Lower leg skin (tissue), 4 donors: ENCODE data around the gene PHOSPHO2. TPM values are rescaled to one million over a fixed set of nuclear protein-coding genes. Genes with fewer than 3 reads are reported as not detected.

ENCODE experiments used
- DNase-seq, 2 donors: peaks; one replicate each; pipeline ENCODE4 v3.0.0-alpha.2; 2019; ENCODE audit warnings: low spot score in 2 of 2
- H3K4me3 ChIP-seq: fragments of 200-600 bp; sonication (generic); 2 replicates; pipeline ENCODE4 v1.5.1; 2017; ENCODE audit warnings: mild to moderate bottlenecking, low read depth; ENCODE audit not compliant: poor library complexity, severe bottlenecking
- CTCF ChIP-seq, 3 donors: fragments of 450-650 bp; IDR thresholded peaks; one replicate each; pipeline ENCODE4 v1.5.1; 2016; ENCODE audit warnings: antibody characterized with exemption in 3 of 3, mild to moderate bottlenecking in 3 of 3, moderate library complexity in 2 of 3
- POLR2A ChIP-seq, 2 donors: fragments of 450-650 bp; IDR thresholded peaks; one replicate each; pipeline ENCODE4 v1.6.1; 2016 to 2017; ENCODE audit warnings: antibody characterized with exemption in 2 of 2, mild to moderate bottlenecking in 1 of 2, moderate library complexity in 1 of 2
- WGBS, 2 donors: methylation state at CpG; one replicate each; pipeline ENCODE4 v1.1.5; 2018; 5-methylcytosine and 5-hydroxymethylcytosine counted together
- intact Hi-C: fragments of 100-400 bp; cut with DNase I; formaldehyde crosslinking; loops from one replicate; pipeline ENCODE4 v1.15.0; 2023; ENCODE audit warnings: low total_unique reads
- total RNA-seq, 4 donors: library from RNA; depleted of rRNA; stranded (reverse); fragments of >200 nt; gene quantifications; one replicate each; pipeline ENCODE4 v1.1.0, GENCODE V29; 2016

Gene PHOSPHO2
- total RNA-seq, 4 donors from 2014 or later: 2.7 to 7.6 (median 4.4) TPM

- intact Hi-C loops: no loop called here
- WGBS, 2 donors: 75 to 79% methylated on average over 3 of the region's 3 CpGs
- H3K4me3 ChIP-seq: no peak overlapping the region
- no peak for TF ChIP-seq CTCF (IDR thresholded peaks at IDR 0.05)
- no peak for TF ChIP-seq POLR2A (IDR thresholded peaks at IDR 0.05)
- DNase-seq: no peak
These were observed 21.2 kb upstream of the PHOSPHO2 start for GRCh38 chr2:169673106-169673505.

- TF ChIP-seq CTCF (IDR thresholded peaks at IDR 0.05): no peak
- TF ChIP-seq POLR2A (IDR thresholded peaks at IDR 0.05): no peak
- WGBS, 2 donors: 67 to 78% methylated on average over 2 of the region's 2 CpGs
- no peak overlapping the region for H3K4me3 ChIP-seq
- intact Hi-C loops: no loop called here
- DNase-seq: no peak
These were observed 20.3 kb upstream of the PHOSPHO2 start for GRCh38 chr2:169673921-169674320.

GRCh38 chr2:169676357-169676756 is 17.9 kb upstream of the PHOSPHO2 start:
- DNase-seq: no peak
- intact Hi-C loops: no loop called here
- 61 to 68% methylated on average over 3 of the region's 3 CpGs for WGBS, 2 donors
- TF ChIP-seq CTCF (IDR thresholded peaks at IDR 0.05): no peak
- no peak overlapping the region for H3K4me3 ChIP-seq

- TF ChIP-seq POLR2A (IDR thresholded peaks at IDR 0.05): no peak
- TF ChIP-seq CTCF (IDR thresholded peaks at IDR 0.05): no peak
- intact Hi-C loops: no loop called here
- no peak for DNase-seq
- WGBS, 2 donors: 89 to 91% methylated on average over 6 of the region's 6 CpGs
- no peak overlapping the region for H3K4me3 ChIP-seq
These were observed 17.4 kb upstream of the PHOSPHO2 start for GRCh38 chr2:169676850-169677249.

- no peak for DNase-seq
- no peak for TF ChIP-seq POLR2A (IDR thresholded peaks at IDR 0.05)
- no peak for TF ChIP-seq CTCF (IDR thresholded peaks at IDR 0.05)
- intact Hi-C loops: no loop called here
- no peak overlapping the region for H3K4me3 ChIP-seq
- 50 to 62% methylated on average over 3 of the region's 3 CpGs for WGBS, 2 donors
These were observed 11.2 kb upstream of the PHOSPHO2 start for GRCh38 chr2:169683054-169683424.

- DNase-seq: no peak
- TF ChIP-seq POLR2A (IDR thresholded peaks at IDR 0.05) (no peak), CTCF (IDR thresholded peaks at IDR 0.05) (no peak)
- H3K4me3 ChIP-seq: no peak overlapping the region
- 76 to 84% methylated on average over 3 of the region's 3 CpGs for WGBS, 2 donors
- intact Hi-C loops: no loop called here
These were observed 10.7 kb upstream of the PHOSPHO2 start for GRCh38 chr2:169683425-169684134.
